AG10803 (cell line): ENCODE data around the gene NELL1.

Experiments
- DNase-seq: peaks from one replicate; pipeline ENCODE4 v3.0.0; 2010; ENCODE audit warnings: low read depth
- H3K4me3 ChIP-seq: 2 replicates; pipeline ENCODE4 v1.5.1; 2011; ENCODE audit warnings: mild to moderate bottlenecking, low read length, control low read depth
- CTCF ChIP-seq: conservative IDR thresholded peaks from 2 replicates; pipeline ENCODE4 v1.5.1; 2011; ENCODE audit warnings: mild to moderate bottlenecking, low read length, control low read depth, inconsistent platforms

Gene NELL1

GRCh38 chr11:21588754-21589153 is 919.4 kb downstream of the NELL1 start:
- H3K4me3 ChIP-seq: no peak overlapping the region
- DNase-seq: no peak
- TF ChIP-seq CTCF: no peak

- TF ChIP-seq CTCF: no peak
- DNase-seq: no peak
- H3K4me3 ChIP-seq: no peak overlapping the region
Measured at GRCh38 chr11:21602699-21603098, 933.3 kb downstream of the NELL1 start.

- H3K4me3 ChIP-seq: no peak overlapping the region
- DNase-seq: no peak
- no peak for TF ChIP-seq CTCF
Measured at GRCh38 chr11:21603886-21604285, 934.5 kb downstream of the NELL1 start.

- DNase-seq: no peak
- TF ChIP-seq CTCF: no peak
- H3K4me3 ChIP-seq: no peak overlapping the region
Measured at GRCh38 chr11:21604564-21604963, 935.2 kb downstream of the NELL1 start.

- TF ChIP-seq CTCF: no peak
- no peak overlapping the region for H3K4me3 ChIP-seq
- DNase-seq: no peak
Measured at GRCh38 chr11:21612326-21612725, 942.9 kb downstream of the NELL1 start.

GRCh38 chr11:21614961-21615360 is 945.6 kb downstream of the NELL1 start:
- no peak overlapping the region for H3K4me3 ChIP-seq
- no peak for TF ChIP-seq CTCF
- DNase-seq: no peak

GRCh38 chr11:21615955-21616371 is 946.6 kb downstream of the NELL1 start:
- no peak for DNase-seq
- no peak overlapping the region for H3K4me3 ChIP-seq
- TF ChIP-seq CTCF: no peak
